ENCODE measurements around the gene TBX6. TPM values are rescaled to one million over a fixed set of nuclear protein-coding genes. Genes with fewer than 3 reads are reported as not detected.

TBX6 gene
- total and polyA plus RNA-seq, 10 of the 15 experiments (the other 5 are each of a cell fraction or from before 2014, with no cell fraction given): 0.08 to 0.90 (median 0.31) TPM; not detected in 2

- no TSS peak for BruUV-seq (replicated peaks)
- ChIA-PET CTCF (interaction anchor here (2.2 to 8.5 kb wide), 4 partner anchors 10 to 34 kb away, joined by 9 to 77 read pairs (median 30); partner anchors contain the start of genes PPP4C and TBX6), POLR2A (interaction anchor here (0.6 to 4.3 kb wide), 18 partner anchors 9 to 584 kb away, joined by 3 to 21 read pairs (median 5); partner anchors contain the start of genes KIF22, PPP4C, TAOK2 and TBX6), RAD21 (ENCODE audit: unreplicated experiment) (interaction anchor here (0.9 to 3.7 kb wide), 10 partner anchors 11 to 563 kb away, joined by 3 to 42 read pairs (median 4); partner anchors contain the start of genes CORO1A, TAOK2 and TBX6), SMC1A (ENCODE audit: uncharacterized antibody, unreplicated experiment) (interaction anchor here (1.0 kb wide), 3 partner anchors 11 to 27 kb away, joined by 3 to 5 read pairs (median 4); no protein-coding TSS in a partner anchor)
- H3K36me3 ChIP-seq (ENCODE audit: control insufficient read depth in 2 of 2, insufficient read depth in 2 of 2, low read length in 1 of 2): peaks cover 30 to 32% of the 10 kb centered on the region in 2 experiments
- no peaks in the 10 kb centered on the region for H3K9me3 ChIP-seq (replicated peaks; ENCODE audit: control insufficient read depth, insufficient read depth, low read length)
- ATAC-seq (peak; percentile 2; the same call in 1 of the 3 replicates), FAIRE-seq (no peak), DNase-seq (ENCODE audit: low read depth, low spot score) (no peak)
- peaks cover 30% of the 10 kb centered on the region for H3K4me1 ChIP-seq (ENCODE audit: control insufficient read depth, insufficient read depth, low read length)
- H3K4me3 ChIP-seq: peak overlapping the region; percentile 87
- no peak overlapping the region for H2AFZ ChIP-seq (ENCODE audit: control insufficient read depth, low read depth, low read length)
- 1% methylated on average over 42 of the region's 44 CpGs for WGBS (ENCODE audit: insufficient coverage, insufficient replicate concordance, low lambda C conversion rate, missing lambda C conversion rate)
- peak overlapping the region; percentile 95 for H3K4me2 ChIP-seq (ENCODE audit: control insufficient read depth, insufficient read depth)
- no peaks in the 10 kb centered on the region for H3K27me3 ChIP-seq (replicated peaks in 1 of 2; ENCODE audit: control insufficient read depth in 2 of 2, insufficient read depth in 2 of 2, low read length in 1 of 2)
- peaks cover 24% of the 10 kb centered on the region for H4K20me1 ChIP-seq (ENCODE audit: control insufficient read depth, insufficient read depth)
- H3K9ac ChIP-seq (ENCODE audit: control insufficient read depth, insufficient read depth, low read length): peak overlapping the region; percentile 93
- peak overlapping the region; percentile 94 for H3K27ac ChIP-seq (ENCODE audit: control insufficient read depth, insufficient read depth)
- intact Hi-C loops (cut with micrococcal nuclease; ENCODE audit: unreplicated experiment): no loop called here
- H3K79me2 ChIP-seq (ENCODE audit: control insufficient read depth, insufficient read depth, low read length): peaks cover 68% of the 10 kb centered on the region
- in situ Hi-C loops (cut with MboI): no loop called here
- TF ChIP-seq PAX5 (IDR thresholded peaks at IDR 0.05; ENCODE audit: borderline replicate concordance, low read depth, low read length) (no peak), CBX5 (IDR thresholded peaks at IDR 0.05; ENCODE audit: low read depth) (no peak), MYC (IDR thresholded peaks at IDR 0.05; ENCODE audit: insufficient read depth, insufficient read length, insufficient replicate concordance, low read length, severe bottlenecking) (no peak), MEF2B (IDR thresholded peaks at IDR 0.05; ENCODE audit: partially characterized antibody, poor library complexity, severe bottlenecking) (no peak), CHD1 (IDR thresholded peaks at IDR 0.05; ENCODE audit: low read depth, low read length) (0 out of 2 replicates have a peak, but pooled peaks have one; percentile 53), USF1 (IDR thresholded peaks at IDR 0.05; ENCODE audit: borderline replicate concordance, extremely low read length, insufficient read depth, low read depth, low read length) (no peak), MLLT1 (IDR thresholded peaks at IDR 0.05) (peak; percentile 64), BCL3 (IDR thresholded peaks at IDR 0.05; ENCODE audit: borderline replicate concordance, insufficient read depth, low read depth, low read length, poor library complexity, severe bottlenecking) (no peak), LARP7 (IDR thresholded peaks at IDR 0.05) (peak; percentile 62; the same call in 1 of the 2 replicates), RELB (IDR thresholded peaks at IDR 0.05; ENCODE audit: low read depth) (no peak), NFYA (IDR thresholded peaks at IDR 0.05; ENCODE audit: borderline replicate concordance, low read depth, low read length) (no peak), RELA (IDR thresholded peaks at IDR 0.05; ENCODE audit: borderline replicate concordance, partially characterized antibody) (peak; percentile 46), EGR1 (IDR thresholded peaks at IDR 0.05; ENCODE audit: borderline replicate concordance in 1 of 2, low read depth in 2 of 2, low read length in 2 of 2) (0 out of 3 replicates have a peak, but pooled peaks of 1 of the 2 experiments have one; percentile 28), RUNX3 (IDR thresholded peaks at IDR 0.05; ENCODE audit: low read length) (no peak)
These were observed 25.6 kb downstream of the TBX6 start for GRCh38 chr16:30065943-30066760.

Measured in GM12878 (cell line).